B cell (primary cell): ENCODE measurements around the gene IL17F. TPM values are rescaled to one million over a fixed set of nuclear protein-coding genes. Genes with fewer than 3 reads are reported as not detected.

Experiments
- ATAC-seq: fragments of 200-7000 bp; cut with Tn5 transposase; one replicate; pipeline ENCODE4 v1.10.0; 2021; ENCODE audit warnings: low read depth, mild to moderate bottlenecking, moderate number of reproducible peaks, moderate library complexity
- CTCF ChIA-PET: fragments of 350-600 bp; sonication (Branson Sonifier 250); formaldehyde crosslinking; loops from one replicate; lab custom pipeline; 2021; ENCODE audit warnings: antibody characterized with exemption, inconsistent platforms; lab: Charles Lee
- POLR2A ChIA-PET: fragments of 350-600 bp; sonication (Branson Sonifier 250); formaldehyde crosslinking; loops from one replicate; lab custom pipeline; 2021; ENCODE audit warnings: antibody characterized with exemption; lab: Charles Lee
- DNase-seq: peaks from one replicate; pipeline ENCODE4 v3.0.0; 2013
- H2AFZ ChIP-seq: 2 replicates; pipeline ENCODE4 v1.6.1; 2012; ENCODE audit warnings: mild to moderate bottlenecking, low read depth, low read length; ENCODE audit not compliant: insufficient read depth, poor library complexity, severe bottlenecking
- H3K27ac ChIP-seq, 2 donors: 1 replicate in 1 of 2; 2 replicates in 1 of 2; pipeline ENCODE4 v1.5.1; 2012 to 2013; ENCODE audit warnings: low read length in 2 of 2, mild to moderate bottlenecking in 2 of 2, moderate library complexity in 1 of 2
- H3K27me3 ChIP-seq, 4 experiments: fragments of 200-600 bp in 1 of 4; sonication (generic) in 1 of 4; replicated peaks in 1 of 4; 1 replicate in 2 of 4; 2 replicates in 2 of 4; pipeline versions ENCODE4 v1.6.1 to v1.7.0; 2013 to 2016; ENCODE audit warnings: low read length in 3 of 4, mild to moderate bottlenecking in 2 of 4, mixed read lengths in 1 of 4, moderate library complexity in 1 of 4; ENCODE audit not compliant: insufficient read depth in 4 of 4, control insufficient read depth in 3 of 4; ENCODE audit errors: control extremely low read depth in 1 of 4
- H3K36me3 ChIP-seq, 2 experiments: replicated peaks in 1 of 2; 1 replicate in 1 of 2; 2 replicates in 1 of 2; pipeline versions ENCODE4 v1.6.1 to v1.7.1; 2013; ENCODE audit warnings: low read length in 1 of 2; ENCODE audit not compliant: insufficient read depth in 2 of 2, control insufficient read depth in 1 of 2; ENCODE audit errors: control extremely low read depth in 1 of 2, extremely low read depth in 1 of 2
- H3K4me1 ChIP-seq, 2 donors: fragments of 200-600 bp in 1 of 2; sonication (generic) in 1 of 2; 1 replicate in 1 of 2; 2 replicates in 1 of 2; pipeline versions ENCODE4 v1.5.1 to v1.6.1; 2013 to 2017; ENCODE audit warnings: low read length in 2 of 2; ENCODE audit not compliant: control insufficient read depth in 2 of 2, insufficient read depth in 2 of 2
- H3K4me2 ChIP-seq: replicated peaks from 2 replicates; pipeline ENCODE3; 2012; ENCODE audit warnings: mild to moderate bottlenecking, low read depth, low read length; ENCODE audit not compliant: poor library complexity, severe bottlenecking
- H3K4me3 ChIP-seq, 5 experiments: fragments of 200-600 bp in 1 of 5; sonication (generic) in 1 of 5; 1 replicate in 3 of 5; 2 replicates in 2 of 5; pipeline versions ENCODE4 v1.5.1 to v1.7.0; 2011 to 2016; ENCODE audit warnings: low read length in 4 of 5, mild to moderate bottlenecking in 4 of 5, low read depth in 2 of 5, control low read depth in 1 of 5, moderate library complexity in 1 of 5; ENCODE audit not compliant: insufficient read depth in 1 of 5; ENCODE audit errors: control extremely low read depth in 1 of 5, extremely low read depth in 1 of 5
- H3K79me2 ChIP-seq: fragments of 200-600 bp; sonication (generic); one replicate; pipeline ENCODE4 v1.6.0; 2016; ENCODE audit warnings: low read length; ENCODE audit not compliant: control insufficient read depth, insufficient read depth
- H3K9ac ChIP-seq: fragments of 200-600 bp; sonication (generic); 2 replicates; pipeline ENCODE4 v1.6.1; 2017; ENCODE audit warnings: mild to moderate bottlenecking, low read length, moderate library complexity
- H3K9me3 ChIP-seq, 3 donors: one replicate each; pipeline versions ENCODE4 v1.6.1 to v1.7.1; 2013; ENCODE audit warnings: low read length in 2 of 3; ENCODE audit not compliant: control insufficient read depth in 2 of 3, insufficient read depth in 1 of 3; ENCODE audit errors: control extremely low read depth in 1 of 3
- H4K20me1 ChIP-seq: 2 replicates; pipeline ENCODE4 v1.6.0; 2012; ENCODE audit warnings: mild to moderate bottlenecking, low read length; ENCODE audit not compliant: insufficient read depth, control insufficient read depth, poor library complexity, severe bottlenecking
- H3K27ac Mint-ChIP-seq: one replicate; pipeline ENCODE4 v1.8.0; 2021; ENCODE audit warnings: mixed read lengths
- H3K27me3 Mint-ChIP-seq: one replicate; pipeline ENCODE4 v1.8.0; 2021; ENCODE audit warnings: mixed read lengths
- H3K4me1 Mint-ChIP-seq: one replicate; pipeline ENCODE4 v1.8.0; 2021; ENCODE audit warnings: mixed read lengths
- H3K4me3 Mint-ChIP-seq: one replicate; pipeline ENCODE4 v1.8.0; 2021; ENCODE audit warnings: mixed read lengths
- H3K9me3 Mint-ChIP-seq: one replicate; pipeline ENCODE4 v1.8.0; 2022; ENCODE audit warnings: mixed read lengths; ENCODE audit not compliant: insufficient read depth
- EZH2 ChIP-seq: IDR thresholded peaks from 2 replicates; pipeline ENCODE4 v1.6.1; 2012; ENCODE audit warnings: borderline replicate concordance, low read depth, mild to moderate bottlenecking, moderate library complexity, low read length; ENCODE audit not compliant: insufficient read depth, poor library complexity, severe bottlenecking
- WGBS: methylation state at CpG from one replicate; pipeline ENCODE4 v1.1.5; 2013; ENCODE audit warnings: missing lambda C conversion rate; ENCODE audit not compliant: insufficient coverage; 5-methylcytosine and 5-hydroxymethylcytosine counted together
- intact Hi-C: fragments of 100-400 bp; cut with micrococcal nuclease; formaldehyde crosslinking; loops from one replicate; pipeline ENCODE4 v1.10.0; 2022
- polyA plus RNA-seq: library from polyadenylated mRNA; depleted of rRNA; stranded (reverse); fragments of >200 nt; gene quantifications from 2 replicates; pipeline ENCODE4 v1.2.3, GENCODE V29; 2012
- total RNA-seq, 2 donors: library from RNA; stranded (reverse); fragments of 120-200 nt in 1 of 2; gene quantifications; 1 replicate in 1 of 2; 2 replicates in 1 of 2; pipeline versions ENCODE4 v1.2.3 to v1.2.4, GENCODE V29; 2013 to 2022
- TF ChIP-seq, protein P1 (sequence below): fragments of 200-600 bp; IDR thresholded peaks from one replicate; pipeline ENCODE4 v1.8.0; 2022; ENCODE audit warnings: antibody characterized with exemption, mild to moderate bottlenecking

Gene IL17F
- total and polyA plus RNA-seq, 2 donors (not counting 1 experiment from before 2014, with no cell fraction given) = not detected

DNA sequence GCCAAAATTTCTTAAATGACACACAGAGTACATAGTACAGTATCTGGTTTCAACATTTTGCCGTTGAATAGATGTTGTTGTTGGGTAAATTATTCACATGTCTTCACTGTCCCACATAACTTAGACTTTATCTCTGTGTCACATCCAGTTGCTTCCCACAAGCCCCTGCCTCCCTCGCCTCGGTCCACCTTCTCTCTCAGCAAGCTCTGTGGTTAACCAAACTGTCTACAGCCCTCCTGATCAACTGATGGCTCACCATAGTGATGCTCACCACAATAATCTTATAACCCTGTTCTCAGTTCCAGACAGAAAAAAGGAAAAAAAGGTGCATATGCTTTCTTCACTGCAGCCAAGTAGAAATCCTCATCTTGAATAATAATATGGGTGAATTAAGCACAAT, 23.0 kb downstream of the IL17F start:
- H2AFZ ChIP-seq = no peak overlapping the region
- no peak overlapping the region for H3K4me2 ChIP-seq
- H3K27ac ChIP-seq = no peak overlapping the region
- H3K4me1 ChIP-seq = no peaks in the 10 kb centered on the region
- H3K79me2 ChIP-seq = no peaks in the 10 kb centered on the region
- Mint-ChIP-seq H3K27ac (no peak overlapping the region), H3K9me3 (no peaks in the 10 kb centered on the region), H3K4me3 (no peak overlapping the region), H3K4me1 (no peaks in the 10 kb centered on the region), H3K27me3 (no peaks in the 10 kb centered on the region)
- H3K36me3 ChIP-seq = no peaks in the 10 kb centered on the region
- intact Hi-C loops = no loop called here
- H3K4me3 ChIP-seq = no peak overlapping the region
- ChIA-PET POLR2A (no interaction called here), CTCF (no interaction called here)
- H3K9ac ChIP-seq = no peak overlapping the region
- WGBS = 8% methylated on average over 2 of the region's 3 CpGs
- ATAC-seq (no peak), DNase-seq (no peak)
- no peaks in the 10 kb centered on the region for H3K9me3 ChIP-seq
- TF ChIP-seq EZH2 = no peak
- TF ChIP-seq, protein P1, sequence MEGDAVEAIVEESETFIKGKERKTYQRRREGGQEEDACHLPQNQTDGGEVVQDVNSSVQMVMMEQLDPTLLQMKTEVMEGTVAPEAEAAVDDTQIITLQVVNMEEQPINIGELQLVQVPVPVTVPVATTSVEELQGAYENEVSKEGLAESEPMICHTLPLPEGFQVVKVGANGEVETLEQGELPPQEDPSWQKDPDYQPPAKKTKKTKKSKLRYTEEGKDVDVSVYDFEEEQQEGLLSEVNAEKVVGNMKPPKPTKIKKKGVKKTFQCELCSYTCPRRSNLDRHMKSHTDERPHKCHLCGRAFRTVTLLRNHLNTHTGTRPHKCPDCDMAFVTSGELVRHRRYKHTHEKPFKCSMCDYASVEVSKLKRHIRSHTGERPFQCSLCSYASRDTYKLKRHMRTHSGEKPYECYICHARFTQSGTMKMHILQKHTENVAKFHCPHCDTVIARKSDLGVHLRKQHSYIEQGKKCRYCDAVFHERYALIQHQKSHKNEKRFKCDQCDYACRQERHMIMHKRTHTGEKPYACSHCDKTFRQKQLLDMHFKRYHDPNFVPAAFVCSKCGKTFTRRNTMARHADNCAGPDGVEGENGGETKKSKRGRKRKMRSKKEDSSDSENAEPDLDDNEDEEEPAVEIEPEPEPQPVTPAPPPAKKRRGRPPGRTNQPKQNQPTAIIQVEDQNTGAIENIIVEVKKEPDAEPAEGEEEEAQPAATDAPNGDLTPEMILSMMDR = no peak
- no peaks in the 10 kb centered on the region for H4K20me1 ChIP-seq
- H3K27me3 ChIP-seq = peaks cover 0 to under 1% (median 0%) of the 10 kb centered on the region in 4 experiments

DNA sequence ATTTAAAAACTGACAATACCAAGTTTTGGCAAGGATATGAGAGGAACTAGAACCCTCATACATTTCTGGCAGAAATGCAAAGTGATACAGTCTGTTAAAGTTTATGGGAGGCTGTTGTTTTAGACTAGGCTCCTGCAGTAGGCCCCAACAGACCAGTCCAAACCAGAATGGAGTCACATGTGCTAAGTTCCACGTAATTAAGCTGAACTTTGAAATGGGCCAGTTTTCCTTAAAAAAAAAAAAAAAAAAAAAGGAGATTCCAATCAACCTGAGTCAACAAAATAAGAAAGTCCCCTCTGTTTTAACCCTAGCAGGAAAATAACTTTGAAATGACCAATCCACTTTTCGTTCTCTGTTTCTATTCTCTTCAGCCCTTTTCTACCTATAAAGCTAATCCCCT, 26.5 kb downstream of the IL17F start:
- no peak overlapping the region for H2AFZ ChIP-seq
- intact Hi-C loops = no loop called here
- Mint-ChIP-seq H3K4me3 (no peak overlapping the region), H3K9me3 (no peaks in the 10 kb centered on the region), H3K27me3 (no peaks in the 10 kb centered on the region), H3K27ac (no peak overlapping the region), H3K4me1 (no peaks in the 10 kb centered on the region)
- H4K20me1 ChIP-seq = no peaks in the 10 kb centered on the region
- 100% methylated on average over 1 of the region's 2 CpGs for WGBS
- ChIA-PET CTCF (no interaction called here), POLR2A (no interaction called here)
- no peak overlapping the region for H3K9ac ChIP-seq
- H3K27ac ChIP-seq = no peak overlapping the region
- ATAC-seq (no peak), DNase-seq (no peak)
- H3K36me3 ChIP-seq = no peaks in the 10 kb centered on the region
- no peaks in the 10 kb centered on the region for H3K9me3 ChIP-seq
- no peaks in the 10 kb centered on the region for H3K79me2 ChIP-seq
- H3K4me2 ChIP-seq = no peak overlapping the region
- TF ChIP-seq, protein P1 = no peak
- TF ChIP-seq EZH2 = no peak
- no peak overlapping the region for H3K4me3 ChIP-seq
- no peaks in the 10 kb centered on the region for H3K27me3 ChIP-seq
- H3K4me1 ChIP-seq = no peaks in the 10 kb centered on the region
